Activated effector memory CD4-positive, alpha-beta T cell treated with Interleukin-2 at 50 U/mL for 16 hours (primary cell): ENCODE data around the gene CCDC93.
"Not testable (repeated sequence)": the region's sequence is repeated elsewhere in the genome, so short reads cannot be mapped to it uniquely, and the experiment has no call there.

Source experiments
- DNase-seq: peaks from one replicate; pipeline ENCODE4 v3.0.0-alpha.2; 2020

The CCDC93 gene

GRCh38 chr2:118045286-118045685 is 31.4 kb upstream of the CCDC93 start:
- DNase-seq = no peak

DNA sequence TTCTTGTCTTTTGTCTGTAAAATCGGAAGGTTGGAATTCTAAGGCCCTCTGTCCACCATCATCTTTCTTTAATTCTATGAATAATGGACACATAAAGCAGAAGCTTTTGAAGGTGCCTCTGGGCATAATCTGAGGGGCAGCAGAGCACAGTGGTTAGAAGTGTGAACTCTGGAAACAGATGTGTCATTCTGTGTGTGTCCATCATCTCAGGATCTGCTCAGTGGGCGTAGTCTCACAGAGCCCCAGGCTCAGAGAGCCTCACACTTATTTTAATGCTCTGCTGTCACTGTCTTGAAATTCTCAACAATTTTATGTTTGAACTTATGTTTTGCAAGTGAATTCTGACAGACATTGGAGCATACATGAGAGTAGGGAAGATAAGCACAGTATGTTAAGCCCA is 31.0 kb upstream of the CCDC93 start:
- DNase-seq = no peak

GRCh38 chr2:118044103-118044716 is 30.3 kb upstream of the CCDC93 start:
- no peak for DNase-seq

GRCh38 chr2:118040891-118041290 is 27.0 kb upstream of the CCDC93 start:
- DNase-seq = no peak

GRCh38 chr2:118032169-118033013 is 18.5 kb upstream of the CCDC93 start:
- no peak for DNase-seq

DNA sequence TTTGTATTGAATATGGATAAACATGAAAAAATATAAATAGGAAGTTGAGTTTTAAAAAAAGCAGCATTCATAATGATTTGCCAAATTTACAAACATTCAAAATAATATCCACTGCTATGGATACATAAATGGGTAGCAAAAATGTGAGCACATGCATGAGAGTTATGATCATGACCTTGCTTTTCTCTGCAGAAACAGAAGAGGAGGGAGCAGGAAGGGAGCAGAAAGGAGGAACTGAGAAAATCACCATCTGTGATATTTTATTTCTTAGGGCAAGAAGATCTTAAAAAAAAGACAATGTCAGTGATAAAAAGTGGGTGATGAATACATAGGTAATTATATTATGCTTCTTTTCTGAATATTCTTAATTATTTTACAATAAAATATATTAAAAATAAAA is 17.7 kb upstream of the CCDC93 start:
- no peak for DNase-seq

- no peak for DNase-seq
Observed at GRCh38 chr2:118029025-118029424, 15.2 kb upstream of the CCDC93 start.

DNA sequence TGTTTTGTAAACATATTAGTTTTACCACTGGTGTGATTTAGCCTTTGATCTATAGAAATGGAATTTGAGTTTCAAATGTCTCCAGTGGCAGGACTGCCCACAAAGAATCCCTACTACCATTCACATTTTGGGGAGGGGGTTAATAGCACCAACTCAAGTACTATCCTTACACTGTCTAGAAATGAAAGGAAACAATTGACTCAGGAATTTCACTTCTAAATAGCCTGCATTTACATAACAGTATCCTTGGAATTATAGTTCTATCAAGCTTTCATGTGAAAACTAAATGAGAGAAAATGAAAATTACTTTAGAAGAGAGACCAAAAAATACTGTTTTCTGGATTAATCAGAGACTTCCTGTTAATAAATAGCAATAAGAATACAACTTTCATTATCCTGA is 7.5 kb upstream of the CCDC93 start:
- DNase-seq = no peak

DNA sequence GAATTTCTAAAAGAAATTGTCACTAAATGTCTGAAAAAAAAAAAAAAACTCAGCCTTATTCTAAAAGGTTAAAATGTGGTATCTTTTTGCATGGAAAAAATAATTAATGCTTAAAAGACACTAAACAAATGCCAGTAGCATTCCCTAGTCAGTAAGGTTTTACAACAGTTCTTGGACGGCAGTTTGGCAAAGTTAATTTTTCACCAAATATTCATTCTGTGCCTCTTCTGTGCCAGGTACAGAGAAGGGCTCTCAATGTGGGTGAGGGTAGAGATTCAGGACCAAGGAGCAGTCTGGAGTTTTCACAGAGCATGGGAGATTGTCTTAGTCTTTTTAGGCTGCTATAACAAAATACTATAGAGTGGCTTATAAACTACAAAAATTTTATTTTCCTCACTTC is 6.0 kb upstream of the CCDC93 start:
- DNase-seq = no peak

GRCh38 chr2:118016911-118017310 is 3.0 kb upstream of the CCDC93 start:
- no peak for DNase-seq

DNA sequence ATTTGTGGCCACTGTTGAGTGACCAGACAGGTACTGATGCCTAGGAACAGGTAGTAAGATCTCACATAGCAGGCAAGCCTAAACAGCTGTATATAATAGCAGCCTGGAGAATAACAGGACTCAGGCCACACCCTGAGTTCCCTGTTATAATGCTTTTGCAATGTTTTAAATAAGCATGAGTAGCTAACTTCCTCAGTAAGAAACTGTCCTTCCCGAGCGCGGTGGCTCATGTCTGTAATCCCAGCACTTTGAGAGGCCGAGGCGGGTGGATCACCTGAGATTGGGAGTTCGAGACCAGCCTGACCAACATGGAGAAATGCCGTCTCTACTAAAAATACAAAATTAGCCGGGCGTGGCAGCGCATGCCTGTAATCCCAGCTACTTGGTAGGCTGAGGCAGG is 1.9 kb upstream of the CCDC93 start:
- DNase-seq = not testable (repeated sequence)

GRCh38 chr2:118014492-118014824 is 588 bp upstream of the CCDC93 start:
- DNase-seq = no peak

DNA sequence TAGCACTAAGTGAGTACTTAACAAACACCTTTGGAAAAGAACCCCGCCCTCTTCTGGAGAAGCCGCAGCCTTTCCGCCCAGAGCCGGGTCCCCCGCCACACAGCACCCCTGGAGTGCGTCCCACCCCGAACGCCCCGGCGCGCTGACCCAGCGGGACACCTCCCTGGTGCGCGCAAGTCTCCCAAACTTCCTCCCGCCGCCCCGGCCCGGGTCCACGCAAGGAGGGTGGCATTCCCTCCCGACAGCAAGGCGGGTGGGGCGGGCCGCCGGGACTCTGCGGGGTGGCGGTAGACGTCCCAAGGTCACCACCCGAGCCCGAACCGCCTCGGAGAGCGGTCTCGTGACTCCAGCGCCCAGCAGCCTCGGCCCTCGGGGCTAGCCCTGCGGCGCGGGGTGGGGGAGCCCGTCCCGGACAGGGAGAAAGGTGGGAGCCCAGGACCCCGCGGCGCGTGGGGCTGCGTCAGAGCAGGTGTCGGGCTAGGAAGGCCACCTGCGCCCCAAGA is 598 bp downstream of the CCDC93 start:
- peak; percentile 10 for DNase-seq

GRCh38 chr2:118012778-118013177 is 1.1 kb downstream of the CCDC93 start:
- no peak for DNase-seq

GRCh38 chr2:118010473-118010872 is 3.4 kb downstream of the CCDC93 start:
- no peak for DNase-seq

- DNase-seq = no peak
Observed at GRCh38 chr2:118006861-118007260, 7.0 kb downstream of the CCDC93 start.

- no peak for DNase-seq
Observed at GRCh38 chr2:118006326-118006725, 7.5 kb downstream of the CCDC93 start.

DNA sequence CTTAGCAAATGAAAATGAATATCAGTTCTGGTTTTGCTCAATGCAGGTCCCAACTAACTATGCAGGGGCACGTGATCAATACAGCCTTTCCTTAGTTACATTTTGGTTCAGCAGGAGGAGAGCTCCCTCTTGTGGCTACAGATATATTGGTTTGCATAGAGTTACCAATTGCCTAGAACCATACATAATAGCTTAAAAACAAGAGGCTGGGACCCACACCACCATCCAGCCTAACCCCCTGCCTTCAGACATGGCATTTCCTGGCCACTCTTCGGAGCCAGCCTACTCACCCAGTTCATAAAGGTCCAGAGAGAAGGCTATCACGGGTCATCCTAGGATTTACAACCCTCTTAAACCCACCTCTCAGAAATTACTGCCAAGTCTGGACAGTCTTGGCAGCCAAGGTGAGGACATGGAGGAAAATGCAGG is 10.5 kb downstream of the CCDC93 start:
- no peak for DNase-seq

GRCh38 chr2:118000041-118000440 is 13.8 kb downstream of the CCDC93 start:
- no peak for DNase-seq

DNA sequence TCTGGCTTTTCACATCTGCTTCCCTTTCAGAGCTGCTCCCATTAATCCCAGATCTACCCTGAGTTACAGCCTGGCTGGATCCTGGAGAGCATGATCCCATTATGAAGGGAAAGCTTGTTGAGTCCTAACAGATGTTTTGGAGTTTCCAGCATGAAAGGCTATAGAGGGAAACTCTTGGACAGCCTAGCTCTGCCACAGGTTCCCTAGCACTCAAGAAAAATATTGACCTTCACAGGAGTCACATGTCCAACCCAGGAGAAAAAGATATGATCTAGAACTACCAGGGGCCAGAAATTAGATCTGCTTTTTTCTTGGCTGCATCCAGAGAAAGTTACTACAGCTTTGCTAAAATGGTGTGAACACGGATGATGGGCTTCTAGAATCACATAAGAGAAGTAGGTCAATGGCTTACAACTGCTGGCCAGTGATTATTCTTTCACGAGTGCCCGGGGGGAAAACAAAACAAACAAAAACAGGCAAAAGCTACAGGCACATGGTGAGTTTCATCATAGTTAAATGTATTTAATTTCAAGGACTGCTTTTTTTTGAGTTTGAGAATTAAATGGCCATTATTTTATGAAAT is 15.9 kb downstream of the CCDC93 start:
- no peak for DNase-seq

DNA sequence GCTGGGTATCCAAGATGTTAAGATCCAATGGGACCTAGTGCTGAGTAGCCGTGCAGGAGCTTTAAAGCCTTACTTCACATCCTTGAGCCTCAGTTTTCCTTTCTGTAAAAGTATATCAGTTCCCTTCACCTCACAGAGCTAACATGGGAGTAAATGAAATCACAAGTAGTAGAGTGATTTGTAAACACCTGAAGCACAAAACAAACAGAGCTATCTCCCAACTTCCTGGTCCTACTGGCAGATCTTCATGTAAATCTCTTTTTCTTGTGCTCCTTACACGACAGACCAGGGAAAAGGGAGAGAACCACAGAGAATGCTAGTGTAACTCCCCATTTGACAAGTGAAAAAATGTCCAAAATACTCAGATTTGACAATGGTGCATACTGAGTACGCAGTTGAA is 17.3 kb downstream of the CCDC93 start:
- DNase-seq = no peak

DNA sequence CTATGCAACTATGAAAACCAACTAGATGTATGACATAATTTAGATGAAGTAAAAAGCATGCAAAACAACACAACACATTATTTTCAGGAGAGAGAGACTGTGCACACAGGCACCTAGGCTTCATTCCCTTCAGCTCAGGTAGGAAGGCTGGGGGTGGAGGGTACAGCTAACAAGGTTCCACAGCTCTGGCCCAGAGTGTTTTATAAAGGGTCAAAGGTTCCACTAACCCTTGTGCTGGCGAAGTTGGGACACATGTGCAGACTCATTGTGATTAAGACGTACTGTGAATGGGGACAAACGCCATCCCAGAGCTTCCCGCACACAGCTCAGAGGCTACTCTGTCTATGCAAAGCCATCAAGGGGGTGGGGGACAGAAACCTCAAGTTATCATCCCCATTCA is 19.1 kb downstream of the CCDC93 start:
- DNase-seq = no peak

DNA sequence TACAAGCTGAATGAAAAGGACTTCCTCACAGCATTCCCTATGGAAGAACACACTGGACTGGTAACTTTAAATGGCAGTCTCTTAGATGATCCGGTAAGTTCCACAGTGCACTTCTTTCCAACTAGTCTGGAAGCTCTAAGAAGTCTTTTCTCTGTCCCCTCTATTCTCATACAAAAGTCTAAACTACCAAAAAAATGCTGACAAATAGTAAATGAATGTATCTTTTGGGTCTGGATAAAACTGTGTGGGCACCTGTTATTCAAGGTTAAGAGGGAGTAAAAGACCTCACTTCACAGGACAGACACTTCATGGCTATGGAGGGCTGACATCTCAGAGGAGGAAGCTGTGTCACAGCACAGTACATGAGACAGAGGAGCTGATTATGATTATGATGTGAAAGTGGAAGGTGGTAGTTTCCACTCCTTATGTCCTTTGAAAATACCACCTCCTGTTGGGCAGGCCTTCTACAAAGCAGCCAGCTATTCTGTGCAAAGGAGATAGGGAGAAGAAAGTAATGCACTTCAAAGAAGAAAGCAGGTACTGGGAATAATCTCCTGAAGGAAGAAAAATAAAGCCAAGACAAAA is 23.9 kb downstream of the CCDC93 start:
- no peak for DNase-seq

DNA sequence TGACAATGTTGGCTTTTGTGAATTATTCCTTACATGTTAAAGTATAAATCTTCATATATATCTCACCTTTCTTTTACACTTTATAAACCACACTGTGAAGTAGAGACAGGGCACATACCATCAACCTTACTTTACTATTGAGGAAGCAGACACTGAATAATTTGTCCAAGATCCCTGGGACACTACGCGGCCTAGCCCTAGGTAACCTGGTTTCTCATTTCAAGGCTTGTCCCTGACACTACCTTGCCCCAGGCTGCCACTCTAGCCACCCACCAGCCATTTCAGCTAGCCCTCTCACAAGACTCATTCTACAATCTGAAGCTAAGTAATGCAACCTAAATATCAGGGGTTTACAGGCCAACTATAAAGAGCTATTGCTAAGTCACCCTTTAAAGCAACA is 26.7 kb downstream of the CCDC93 start:
- DNase-seq = no peak
